ENCODE results near the gene LY6G6D. TPM values are rescaled to one million over a fixed set of nuclear protein-coding genes. Genes with fewer than 3 reads are reported as not detected.

LY6G6D gene
- total RNA-seq, 1 experiment from 2014 or later = not detected

- no peak for DNase-seq
- Histone ChIP-seq H3K9me3 (ENCODE audit: low read length) (no peaks in the 10 kb centered on the region), H3K4me1 (ENCODE audit: insufficient read depth, low read length) (0 out of 2 replicates have a peak, but pooled peaks cover 5% of the 10 kb centered on the region), H2AFZ (ENCODE audit: low read length) (no peak overlapping the region), H4K20me1 (ENCODE audit: low read length) (no peaks in the 10 kb centered on the region), H3K27ac (ENCODE audit: low read length) (no peak overlapping the region), H3F3A (ENCODE audit: low read length, unreplicated experiment) (no peaks in the 10 kb centered on the region), H3K36me3 (ENCODE audit: low read depth, low read length) (no peaks in the 10 kb centered on the region), H3K4me3 (ENCODE audit: low read length) (no peak overlapping the region), H3K79me2 (ENCODE audit: low read length) (no peaks in the 10 kb centered on the region), H3K9me2 (replicated peaks; ENCODE audit: low read length) (no peaks in the 10 kb centered on the region), H3K27me3 (ENCODE audit: low read length) (no peaks in the 10 kb centered on the region), H3K4me2 (ENCODE audit: low read length) (no peak overlapping the region), H3K9ac (ENCODE audit: low read length) (no peak overlapping the region)
- intact Hi-C loops (cut with micrococcal nuclease) = loop anchor here (10.0 kb wide), 1 partner anchor 47 kb away; the partner anchor contains the start of gene LY6G6D
- ATAC-seq = no peak
- no TSS peak for BruUV-seq (replicated peaks)
- CTCF ChIA-PET = no interaction called here
- TF ChIP-seq CTCF (conservative IDR thresholded peaks at IDR 0.05; ENCODE audit: low read depth, low read length) = no peak
- TF ChIP-seq EZH2phosphoT487 (IDR thresholded peaks at IDR 0.05; ENCODE audit: borderline replicate concordance, low read length) = no peak
- no peak for TF ChIP-seq EZH2 (IDR thresholded peaks at IDR 0.05; ENCODE audit: low read length, unreplicated experiment)
- POLR2A ChIA-PET (ENCODE audit: unreplicated experiment) = no interaction called here
These were observed 46.2 kb downstream of the LY6G6D start for GRCh38 chr6:31761343-31761742.

- H3K79me2 ChIP-seq (ENCODE audit: low read length) = no peaks in the 10 kb centered on the region
- no peaks in the 10 kb centered on the region for H3K36me3 ChIP-seq (ENCODE audit: low read depth, low read length)
- ChIA-PET POLR2A (ENCODE audit: unreplicated experiment) (no interaction called here), CTCF (no interaction called here)
- H2AFZ ChIP-seq (ENCODE audit: low read length) = no peak within 1 kb of the TSS
- no peak within 1 kb of the TSS for H3K4me3 ChIP-seq (ENCODE audit: low read length)
- H3K9me2 ChIP-seq (replicated peaks; ENCODE audit: low read length) = no peaks in the 10 kb centered on the region
- no peaks in the 10 kb centered on the region for H3K27me3 ChIP-seq (ENCODE audit: low read length)
- H3K9me3 ChIP-seq (ENCODE audit: low read length) = no peaks in the 10 kb centered on the region
- intact Hi-C loops (cut with micrococcal nuclease) = loop anchor here (10.0 kb wide), 1 partner anchor 48 kb away; the partner anchor contains the start of gene LY6G6D
- TF ChIP-seq CTCF (conservative IDR thresholded peaks at IDR 0.05; ENCODE audit: low read depth, low read length) (no peak), EZH2 (IDR thresholded peaks at IDR 0.05; ENCODE audit: low read length, unreplicated experiment) (no peak), EZH2phosphoT487 (IDR thresholded peaks at IDR 0.05; ENCODE audit: borderline replicate concordance, low read length) (no peak)
- no peak within 1 kb of the TSS for H3K9ac ChIP-seq (ENCODE audit: low read length)
- H3F3A ChIP-seq (ENCODE audit: low read length, unreplicated experiment) = no peaks in the 10 kb centered on the region
- BruUV-seq (replicated peaks) = no TSS peak
- DNase-seq (no peak), ATAC-seq (no peak)
- 0 out of 2 replicates have a peak, but pooled peaks cover 5% of the 10 kb centered on the region for H3K4me1 ChIP-seq (ENCODE audit: insufficient read depth, low read length)
- H3K4me2 ChIP-seq (ENCODE audit: low read length) = no peak within 1 kb of the TSS
- H4K20me1 ChIP-seq (ENCODE audit: low read length) = no peaks in the 10 kb centered on the region
- H3K27ac ChIP-seq (ENCODE audit: low read length) = no peak within 1 kb of the TSS
These were observed 47.2 kb downstream of the LY6G6D start, which contains the start of gene SAPCD1 for GRCh38 chr6:31762356-31762755. Gene SAPCD1 (plus strand): TSS chr6:31762656. CDS start chr6:31763055, 399 bp downstream.

- no peaks in the 10 kb centered on the region for H4K20me1 ChIP-seq (ENCODE audit: low read length)
- ATAC-seq (no peak; the same call in 1 of the 2 replicates), DNase-seq (no peak)
- no peaks in the 10 kb centered on the region for H3K9me2 ChIP-seq (replicated peaks; ENCODE audit: low read length)
- H3K4me3 ChIP-seq (ENCODE audit: low read length) = no peak overlapping the region
- no peak for TF ChIP-seq EZH2phosphoT487 (IDR thresholded peaks at IDR 0.05; ENCODE audit: borderline replicate concordance, low read length)
- no peaks in the 10 kb centered on the region for H3K9me3 ChIP-seq (ENCODE audit: low read length)
- H3K4me1 ChIP-seq (ENCODE audit: insufficient read depth, low read length) = 0 out of 2 replicates have a peak, but pooled peaks cover 5% of the 10 kb centered on the region
- H3K4me2 ChIP-seq (ENCODE audit: low read length) = no peak overlapping the region
- H3K79me2 ChIP-seq (ENCODE audit: low read length) = no peaks in the 10 kb centered on the region
- BruUV-seq (replicated peaks) = no TSS peak
- ChIA-PET CTCF (no interaction called here), POLR2A (ENCODE audit: unreplicated experiment) (no interaction called here)
- H3K27me3 ChIP-seq (ENCODE audit: low read length) = no peaks in the 10 kb centered on the region
- no peak overlapping the region for H3K9ac ChIP-seq (ENCODE audit: low read length)
- H3K27ac ChIP-seq (ENCODE audit: low read length) = no peak overlapping the region
- H2AFZ ChIP-seq (ENCODE audit: low read length) = no peak overlapping the region
- H3F3A ChIP-seq (ENCODE audit: low read length, unreplicated experiment) = no peaks in the 10 kb centered on the region
- intact Hi-C loops (cut with micrococcal nuclease) = loop anchor here (10.0 kb wide), 1 partner anchor 48 kb away; the partner anchor contains the start of gene LY6G6D
- H3K36me3 ChIP-seq (ENCODE audit: low read depth, low read length) = no peaks in the 10 kb centered on the region
These were observed 47.9 kb downstream of the LY6G6D start for GRCh38 chr6:31762878-31763618.

Data from PC-3 (cell line).